GM12864 (cell line): ENCODE results near the gene ANKRD42.
"Not testable (repeated sequence)": the region's sequence is repeated elsewhere in the genome, so short reads cannot be mapped to it uniquely, and the experiment has no call there.

Experiments used
- DNase-seq: peaks from one replicate; pipeline ENCODE4 v3.0.0-alpha.2; 2011; ENCODE audit warnings: low read depth
- H3K4me3 ChIP-seq: 2 replicates; pipeline ENCODE4 v1.5.1; 2011; ENCODE audit warnings: mild to moderate bottlenecking, low read depth, low read length, control low read depth
- CTCF ChIP-seq: IDR thresholded peaks from 2 replicates; pipeline ENCODE4 v1.5.1; 2011; ENCODE audit warnings: low read depth, mild to moderate bottlenecking, moderate library complexity, low read length, control low read depth, inconsistent platforms; ENCODE audit errors: missing control alignments

ANKRD42 gene

GRCh38 chr11:83255366-83255765 is 61.9 kb downstream of the ANKRD42 start:
- no peak for TF ChIP-seq CTCF
- no peak for DNase-seq
- H3K4me3 ChIP-seq: no peak overlapping the region

- H3K4me3 ChIP-seq: no peak overlapping the region
- no peak for DNase-seq
- no peak for TF ChIP-seq CTCF
These were observed 63.3 kb downstream of the ANKRD42 start for GRCh38 chr11:83256602-83257340.

- no peak for DNase-seq
- TF ChIP-seq CTCF: no peak
- H3K4me3 ChIP-seq: no peak overlapping the region
These were observed 64.3 kb downstream of the ANKRD42 start for GRCh38 chr11:83257761-83258168.

- H3K4me3 ChIP-seq: no peak overlapping the region
- no peak for TF ChIP-seq CTCF
- no peak for DNase-seq
These were observed 66.0 kb downstream of the ANKRD42 start for GRCh38 chr11:83259559-83259958.

- no peak for DNase-seq
- no peak overlapping the region for H3K4me3 ChIP-seq
- TF ChIP-seq CTCF: no peak
These were observed 71.8 kb downstream of the ANKRD42 start for GRCh38 chr11:83265331-83265730.

- not testable (repeated sequence) for DNase-seq, H3K4me3 ChIP-seq
These were observed 75.6 kb downstream of the ANKRD42 start for GRCh38 chr11:83269080-83269479.

GRCh38 chr11:83271734-83272133 is 78.2 kb downstream of the ANKRD42 start:
- H3K4me3 ChIP-seq, DNase-seq: not testable (repeated sequence)

- TF ChIP-seq CTCF: no peak
- no peak for DNase-seq
- no peak overlapping the region for H3K4me3 ChIP-seq
These were observed 79.1 kb downstream of the ANKRD42 start for GRCh38 chr11:83272627-83273026.
